GM12891 (cell line): ENCODE results near the gene NPTXR.
A peak's percentile ranks its signal among the peaks of the same experiment; 100 is the strongest.
"Not testable (repeated sequence)": the region's sequence is repeated elsewhere in the genome, so short reads cannot be mapped to it uniquely, and the experiment has no call there.

Experiments
- DNase-seq: peaks from one replicate; pipeline ENCODE4 v3.0.0; 2011; ENCODE audit warnings: low spot score; ENCODE audit not compliant: insufficient read length
- FAIRE-seq: peaks from 2 replicates; lab custom pipeline; 2011; peaks lifted over from hg19 to GRCh38; lab: Jason Lieb, UNC
- PAX5 ChIP-seq: IDR thresholded peaks from 2 replicates; pipeline ENCODE4 v1.6.1; 2011; ENCODE audit warnings: low read length, moderate library complexity, mild to moderate bottlenecking; ENCODE audit not compliant: insufficient read depth, severe bottlenecking
- POLR2A ChIP-seq: IDR thresholded peaks from 2 replicates; pipeline ENCODE4 v1.6.1; 2011; ENCODE audit warnings: low read depth, low read length, control low read depth
- POLR2AphosphoS5 ChIP-seq: IDR thresholded peaks from 2 replicates; pipeline ENCODE4 v1.6.1; 2011; ENCODE audit warnings: low read depth, low read length, control low read depth
- POU2F2 ChIP-seq: IDR thresholded peaks from 2 replicates; pipeline ENCODE4 v1.6.1; 2011; ENCODE audit warnings: low read depth, mild to moderate bottlenecking, control low read depth, low read length, moderate library complexity
- SPI1 ChIP-seq: IDR thresholded peaks from 2 replicates; pipeline ENCODE4 v1.6.1; 2011; ENCODE audit warnings: low read depth, low read length, control low read depth
- TAF1 ChIP-seq: IDR thresholded peaks from 2 replicates; pipeline ENCODE4 v1.6.1; 2011; ENCODE audit warnings: low read depth, low read length, control low read depth

Gene NPTXR

DNA sequence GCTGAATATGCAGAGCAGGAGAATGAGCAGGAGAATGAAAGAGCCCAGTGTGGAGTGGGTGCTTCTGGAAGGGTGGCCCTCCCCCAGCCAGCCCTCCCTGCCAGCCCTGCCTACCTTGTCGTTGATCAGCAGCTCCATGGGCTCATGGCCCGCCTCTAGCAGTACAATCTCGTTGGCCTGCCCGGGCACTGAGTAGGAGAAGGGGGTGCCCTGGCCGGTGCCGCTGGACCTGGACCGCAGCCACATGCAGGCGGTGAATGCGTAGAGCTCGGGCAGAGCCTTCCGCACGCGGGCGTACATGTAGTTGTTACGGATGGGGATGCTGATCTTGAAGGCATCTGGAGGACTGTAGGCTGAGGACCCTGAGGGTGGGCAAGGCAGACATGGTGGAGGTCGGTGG lies 17.4 kb downstream of the NPTXR start:
- DNase-seq (no peak), FAIRE-seq (no peak)
- TF ChIP-seq POLR2A (no peak), TAF1 (no peak), PAX5 (no peak), POU2F2 (no peak), SPI1 (no peak), POLR2AphosphoS5 (no peak)

GRCh38 chr22:38824585-38824984 lies 19.2 kb downstream of the NPTXR start:
- FAIRE-seq = no peak
- DNase-seq = peak; percentile 71
- no peak for TF ChIP-seq TAF1
- no peak for TF ChIP-seq PAX5
- TF ChIP-seq POLR2A = no peak
- no peak for TF ChIP-seq SPI1
- no peak for TF ChIP-seq POLR2AphosphoS5
- no peak for TF ChIP-seq POU2F2

- no peak for FAIRE-seq
- TF ChIP-seq SPI1 (no peak), POLR2A (no peak), POU2F2 (no peak), TAF1 (no peak), PAX5 (no peak), POLR2AphosphoS5 (no peak)
- DNase-seq = no peak
Measured at GRCh38 chr22:38823637-38824036, 20.2 kb downstream of the NPTXR start.

GRCh38 chr22:38823076-38823475 lies 20.8 kb downstream of the NPTXR start:
- TF ChIP-seq POLR2AphosphoS5 = no peak
- FAIRE-seq (no peak), DNase-seq (no peak)

DNA sequence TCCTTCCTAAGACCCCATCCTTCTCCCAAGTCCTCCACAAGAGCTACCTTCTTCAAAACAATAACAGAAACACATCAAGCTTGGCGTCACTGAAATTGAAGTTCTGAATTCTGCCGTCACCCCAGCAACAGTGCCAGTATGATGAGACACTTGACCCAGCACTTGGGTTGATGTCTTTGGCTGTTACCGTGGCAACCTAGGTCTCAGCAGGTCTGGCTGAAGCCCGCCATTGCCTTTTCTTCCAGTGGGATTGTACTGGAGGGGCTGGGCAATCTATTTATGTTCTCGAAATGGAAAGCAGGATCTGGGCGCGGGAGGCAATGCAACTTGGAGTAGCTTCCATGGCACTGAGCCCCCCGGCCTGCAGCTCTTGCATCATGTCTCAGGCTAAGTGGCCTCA lies 23.8 kb downstream of the NPTXR start:
- FAIRE-seq (no peak), DNase-seq (no peak)
- TF ChIP-seq POLR2A (no peak), POU2F2 (no peak), PAX5 (no peak), POLR2AphosphoS5 (no peak), TAF1 (no peak), SPI1 (no peak)

DNA sequence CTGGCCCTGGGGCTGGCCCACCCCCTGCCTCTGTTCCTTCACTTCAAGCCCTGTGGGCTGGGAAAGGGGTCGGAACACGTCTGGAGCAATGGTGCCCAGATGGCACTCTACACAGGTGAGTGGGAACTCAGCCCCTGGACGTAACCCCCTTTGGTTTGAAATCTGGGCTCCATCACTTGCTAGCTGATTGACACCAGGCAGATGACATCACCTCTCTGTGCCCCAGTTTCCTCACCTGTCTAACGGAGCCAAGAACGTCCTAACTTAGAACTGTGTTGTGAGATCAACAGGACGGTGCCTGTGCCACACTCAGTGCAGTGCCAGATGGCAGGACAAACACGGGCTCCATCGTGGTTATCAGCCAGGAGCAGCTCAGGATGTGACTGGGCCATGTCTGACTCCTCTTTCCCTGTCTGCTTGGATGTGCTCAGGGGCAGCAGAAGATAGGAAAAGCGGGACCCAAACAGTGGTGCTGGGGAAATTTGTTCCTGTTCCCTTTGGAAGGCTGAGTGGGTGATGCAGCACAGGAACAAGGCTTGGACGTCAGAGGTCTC lies 24.4 kb downstream of the NPTXR start:
- TF ChIP-seq POLR2AphosphoS5 (no peak), POU2F2 (no peak), POLR2A (no peak), SPI1 (no peak), TAF1 (no peak), PAX5 (no peak)
- FAIRE-seq = no peak
- no peak for DNase-seq

- FAIRE-seq (no peak), DNase-seq (no peak)
- TF ChIP-seq PAX5 = no peak
- TF ChIP-seq POLR2AphosphoS5 = no peak
- TF ChIP-seq TAF1 = no peak
- TF ChIP-seq POLR2A = no peak
- no peak for TF ChIP-seq SPI1
- no peak for TF ChIP-seq POU2F2
Measured at GRCh38 chr22:38817196-38817595, 26.6 kb downstream of the NPTXR start.

GRCh38 chr22:38815842-38816241 lies 28.0 kb downstream of the NPTXR start:
- TF ChIP-seq TAF1 (no peak), POLR2AphosphoS5 (no peak), PAX5 (no peak), SPI1 (no peak), POU2F2 (no peak)
- FAIRE-seq = no peak
- no peak for DNase-seq

DNA sequence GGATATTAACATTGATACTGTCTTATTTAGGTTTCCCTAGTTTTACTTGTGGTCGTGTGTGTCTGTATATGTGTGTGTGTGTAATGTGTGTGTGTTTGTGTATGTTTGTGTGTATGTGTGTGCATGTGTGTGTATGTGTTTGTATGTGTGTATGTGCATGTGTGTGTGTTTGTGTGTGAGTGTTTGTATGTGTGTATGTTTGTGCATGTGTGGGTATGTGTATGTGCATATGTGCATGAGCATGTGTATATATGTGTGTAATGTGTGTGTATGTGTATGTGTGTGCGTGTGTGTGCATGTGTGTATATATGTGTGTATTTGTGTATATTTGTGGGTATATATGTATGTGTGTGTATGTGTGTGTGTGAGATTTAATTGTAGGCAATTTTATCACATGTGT lies 32.6 kb downstream of the NPTXR start:
- FAIRE-seq (peak; percentile 31), DNase-seq (no peak)
- no peak for TF ChIP-seq POLR2A
- TF ChIP-seq PAX5 = no peak
- no peak for TF ChIP-seq SPI1
- TF ChIP-seq TAF1 = no peak
- no peak for TF ChIP-seq POU2F2
- TF ChIP-seq POLR2AphosphoS5 = no peak

GRCh38 chr22:38805041-38805593 lies 38.7 kb downstream of the NPTXR start:
- DNase-seq, FAIRE-seq: not testable (repeated sequence)

- FAIRE-seq (no peak), DNase-seq (no peak)
- TF ChIP-seq POU2F2 = no peak
- no peak for TF ChIP-seq SPI1
- TF ChIP-seq POLR2AphosphoS5 = no peak
- TF ChIP-seq PAX5 = no peak
- TF ChIP-seq POLR2A = no peak
- TF ChIP-seq TAF1 = no peak
Measured at GRCh38 chr22:38802671-38803121, 41.1 kb downstream of the NPTXR start.
